Measurements from ENCODE around the gene ACBD5. TPM values are rescaled to one million over a fixed set of nuclear protein-coding genes. Genes with fewer than 3 reads are reported as not detected.
A peak's percentile ranks its signal among the peaks of the same experiment; 100 is the strongest.
"Not testable (repeated sequence)": the region's sequence is repeated elsewhere in the genome, so short reads cannot be mapped to it uniquely, and the experiment has no call there.

The ACBD5 gene
- total and polyA plus RNA-seq, 7 experiments from 2014 or later, result 6.9 to 22.2 (median 19.2) TPM

DNA sequence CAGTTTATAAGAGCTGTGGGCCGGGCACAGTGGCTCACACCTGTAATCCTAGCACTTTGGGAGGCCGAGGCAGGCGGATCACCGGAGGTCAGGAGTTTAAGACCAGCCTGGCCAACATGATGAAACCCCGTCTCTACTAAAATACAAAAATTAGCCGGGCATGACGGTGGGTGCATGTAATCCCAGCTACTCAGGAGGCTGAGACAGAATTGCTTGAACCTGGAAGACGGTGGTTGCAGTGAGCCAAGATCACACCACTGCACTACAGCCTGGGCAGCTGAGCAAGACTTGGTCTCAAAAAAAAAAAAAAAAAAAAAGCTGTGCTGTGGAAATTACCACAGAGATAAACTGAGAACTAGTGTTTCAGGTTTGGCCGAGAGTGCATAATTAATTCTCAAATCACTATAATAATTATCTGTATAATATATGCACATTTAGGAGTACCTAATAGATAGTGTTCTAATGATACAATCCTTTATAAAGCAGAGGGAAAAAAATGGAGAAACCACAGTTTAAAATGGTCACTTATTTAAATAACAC lies 3.9 kb downstream of the ACBD5 start:
- H3K4me3 ChIP-seq (ENCODE audit: low read length); H3K27ac Mint-ChIP-seq; H3K4me3 Mint-ChIP-seq; H3K9me3 ChIP-seq (ENCODE audit: control insufficient read depth in 2 of 3, low read length in 3 of 3); H3K36me3 ChIP-seq (ENCODE audit: control insufficient read depth in 2 of 3, insufficient read depth in 3 of 3, low read length in 3 of 3); DNase-seq; H3K27me3 ChIP-seq (ENCODE audit: control insufficient read depth in 2 of 2, insufficient read depth in 2 of 2, low read length in 2 of 2); ATAC-seq; H3K27me3 Mint-ChIP-seq; intact Hi-C loops (cut with micrococcal nuclease); H3K36me3 Mint-ChIP-seq; H3K9me3 Mint-ChIP-seq; H3K27ac ChIP-seq (ENCODE audit: low read depth, low read length): not testable (repeated sequence)
- ChIA-PET POLR2A (interaction anchor here (0.6 to 1.4 kb wide), 2 partner anchors 82 to 353 kb away, joined by 4 to 6 read pairs; partner anchors contain the start of gene YME1L1), CTCF (interaction anchor here (0.8 to 1.1 kb wide), 2 partner anchors 13 to 14 kb away, joined by 3 to 4 read pairs; no protein-coding TSS in a partner anchor)
- H3K4me1 Mint-ChIP-seq, result peaks cover 6 to 22% (median 16%) of the 10 kb centered on the region in 7 donors
- peaks cover 0 to 11% of the 10 kb centered on the region in 2 donors for H3K4me1 ChIP-seq (ENCODE audit: control insufficient read depth in 2 of 2, insufficient read depth in 2 of 2, low read length in 2 of 2)

DNA sequence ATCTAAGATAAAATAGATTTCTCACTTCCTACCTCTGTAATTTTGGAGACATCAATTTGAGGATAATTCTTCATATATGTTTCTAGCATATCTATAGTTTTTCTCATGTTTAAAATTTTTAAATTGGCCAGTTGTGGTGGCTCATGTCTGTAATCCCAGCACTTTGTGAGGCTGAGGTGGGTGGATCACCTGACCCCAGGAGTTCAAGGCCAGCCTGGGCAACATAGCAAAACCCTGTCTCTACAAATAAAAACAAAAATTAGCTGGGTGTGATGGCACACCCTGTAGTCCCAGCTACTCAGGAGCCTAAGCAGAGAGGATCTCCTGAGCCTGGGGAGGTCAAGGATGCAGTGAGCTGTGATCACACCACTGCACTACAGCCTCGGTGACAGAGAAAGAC lies 4.9 kb downstream of the ACBD5 start:
- no peak overlapping the region for H3K27ac Mint-ChIP-seq
- H3K36me3 Mint-ChIP-seq, result peaks cover 0 to 10% (median 7%) of the 10 kb centered on the region in 5 donors
- no peak overlapping the region for H3K4me3 Mint-ChIP-seq

DNA sequence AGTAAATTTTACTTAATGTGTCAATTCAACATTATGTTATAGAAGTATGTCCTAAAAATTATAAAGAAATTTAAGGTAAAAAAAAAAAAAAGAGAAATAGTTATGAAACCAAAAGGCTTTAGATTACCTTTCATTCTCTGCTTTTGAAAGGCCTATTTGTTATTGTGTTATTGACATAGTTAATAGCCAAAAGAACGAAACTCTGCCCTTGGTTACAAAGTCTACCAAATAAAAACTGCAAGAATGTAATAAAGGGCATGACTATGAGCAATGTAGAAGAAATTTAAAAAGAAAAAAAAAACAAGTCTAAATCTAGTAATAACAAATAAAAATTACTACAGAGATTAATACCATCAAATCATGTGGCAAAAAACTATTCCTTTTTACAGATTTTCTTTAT lies 10.6 kb downstream of the ACBD5 start:
- DNase-seq (no peak), ATAC-seq (no peak)
- Mint-ChIP-seq H3K36me3 (peaks cover 0 to 13% (median 8%) of the 10 kb centered on the region in 5 donors), H3K4me3 (no peak overlapping the region), H3K4me1 (peaks cover 8 to 14% (median 11%) of the 10 kb centered on the region in 7 donors), H3K27me3 (no peaks in the 10 kb centered on the region), H3K27ac (no peak overlapping the region), H3K9me3 (no peaks in the 10 kb centered on the region)
- Histone ChIP-seq H3K36me3 (ENCODE audit: control insufficient read depth in 2 of 3, insufficient read depth in 3 of 3, low read length in 3 of 3) (peaks cover 0 to 13% (median 6%) of the 10 kb centered on the region in 3 experiments), H3K4me3 (ENCODE audit: low read length) (no peak overlapping the region), H3K9me3 (ENCODE audit: control insufficient read depth in 2 of 3, low read length in 3 of 3) (no peaks in the 10 kb centered on the region), H3K4me1 (ENCODE audit: control insufficient read depth in 2 of 2, insufficient read depth in 2 of 2, low read length in 2 of 2) (peaks cover 0 to 22% of the 10 kb centered on the region in 2 donors), H3K27ac (ENCODE audit: low read depth, low read length) (no peak overlapping the region), H3K27me3 (ENCODE audit: control insufficient read depth in 2 of 2, insufficient read depth in 2 of 2, low read length in 2 of 2) (no peaks in the 10 kb centered on the region)
- intact Hi-C loops (cut with micrococcal nuclease), result no loop called here
- CTCF ChIA-PET, result no interaction called here
- POLR2A ChIA-PET, result no interaction called here

More for the DNA sequence above, 4.9 kb downstream of the ACBD5 start:
- ChIA-PET CTCF (interaction anchor here (1.1 to 1.3 kb wide), 4 partner anchors 12 to 125 kb away, joined by 4 to 13 read pairs (median 7); no protein-coding TSS in a partner anchor), POLR2A (interaction anchor here (0.6 to 1.3 kb wide), 2 partner anchors 81 to 352 kb away, joined by 4 to 6 read pairs; partner anchors contain the start of gene YME1L1)
- Histone ChIP-seq H3K4me3 (ENCODE audit: low read length) (no peak overlapping the region), H3K36me3 (ENCODE audit: control insufficient read depth in 2 of 3, insufficient read depth in 3 of 3, low read length in 3 of 3) (peaks cover 0 to 15% (median 0%) of the 10 kb centered on the region in 3 experiments), H3K4me1 (ENCODE audit: control insufficient read depth in 2 of 2, insufficient read depth in 2 of 2, low read length in 2 of 2) (peaks cover 0 to 11% of the 10 kb centered on the region in 2 donors), H3K27me3 (ENCODE audit: control insufficient read depth in 2 of 2, insufficient read depth in 2 of 2, low read length in 2 of 2) (no peaks in the 10 kb centered on the region), H3K27ac (ENCODE audit: low read depth, low read length) (no peak overlapping the region), H3K9me3 (ENCODE audit: control insufficient read depth in 2 of 3, low read length in 3 of 3) (no peaks in the 10 kb centered on the region)
- intact Hi-C loops (cut with micrococcal nuclease), result no loop called here
- Mint-ChIP-seq H3K27me3 (no peaks in the 10 kb centered on the region), H3K9me3 (no peaks in the 10 kb centered on the region), H3K4me1 (peaks cover 0 to 23% (median 16%) of the 10 kb centered on the region in 7 donors)
- ATAC-seq, result no peak
- no peak for DNase-seq

DNA sequence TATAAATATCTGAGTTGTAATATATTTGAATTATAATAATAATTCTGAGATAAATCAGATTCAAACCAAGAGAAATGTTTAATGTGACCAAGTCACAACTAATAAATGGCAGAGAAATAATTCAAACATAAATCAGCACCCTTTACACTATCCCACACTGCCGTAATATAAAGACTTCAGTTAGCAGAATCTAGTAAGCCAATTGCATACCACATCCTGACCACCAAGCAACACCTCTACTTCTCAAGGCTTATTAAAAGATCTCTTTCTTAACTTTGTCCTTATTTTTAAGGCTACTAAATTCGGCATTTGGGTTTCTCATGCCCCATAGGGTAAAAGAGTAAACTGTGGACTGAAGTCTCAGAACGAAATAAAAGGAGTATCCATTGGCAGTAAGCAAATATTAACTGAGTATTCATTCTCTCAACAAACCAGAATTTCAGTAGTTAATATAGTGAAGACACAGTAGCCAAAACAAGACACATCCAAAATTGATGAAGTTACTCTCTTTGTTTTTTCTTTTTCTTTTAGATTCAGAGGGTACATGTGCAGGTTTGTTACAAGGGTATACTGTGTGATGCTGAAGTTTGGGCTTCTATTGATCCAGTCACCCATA lies 14.8 kb downstream of the ACBD5 start:
- H3K36me3 Mint-ChIP-seq, result peaks cover 0 to 11% (median 1%) of the 10 kb centered on the region in 5 donors
- CTCF ChIA-PET, result interaction anchor here (2.5 to 3.8 kb wide), 3 partner anchors 60 to 134 kb away, joined by 9 to 27 read pairs (median 16); no protein-coding TSS in a partner anchor

DNA sequence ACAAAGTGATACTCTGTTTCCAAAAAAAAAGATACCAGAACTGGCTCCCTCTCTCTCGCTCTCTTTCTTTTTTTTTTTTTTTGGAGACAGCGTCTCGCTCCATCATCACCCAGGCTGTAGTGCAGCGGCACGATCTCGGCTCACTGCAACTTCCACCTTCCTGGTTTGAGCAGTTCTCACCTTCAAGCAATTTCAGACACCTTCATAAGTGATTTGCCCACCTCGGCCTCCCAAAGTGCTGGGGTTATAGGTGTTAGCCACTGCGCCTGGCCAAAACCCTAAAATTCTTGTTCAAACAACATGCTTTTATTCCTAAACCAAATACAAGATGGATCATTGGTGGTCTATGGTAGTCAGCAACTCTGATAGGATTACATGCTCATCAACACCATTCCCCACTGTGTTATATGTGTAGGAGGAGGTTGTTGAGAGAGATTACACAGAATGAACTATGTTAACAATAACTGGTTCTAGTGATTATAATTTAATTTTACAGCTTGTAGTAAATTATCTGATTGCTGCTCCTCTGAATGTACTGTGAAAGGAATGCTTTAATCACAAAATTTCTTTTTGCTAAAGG lies 15.5 kb downstream of the ACBD5 start:
- Histone ChIP-seq H3K27me3 (ENCODE audit: control insufficient read depth in 2 of 2, insufficient read depth in 2 of 2, low read length in 2 of 2) (no peaks in the 10 kb centered on the region), H3K36me3 (ENCODE audit: control insufficient read depth in 2 of 3, insufficient read depth in 3 of 3, low read length in 3 of 3) (peaks cover 0 to 21% (median 16%) of the 10 kb centered on the region in 3 experiments), H3K4me1 (ENCODE audit: control insufficient read depth in 2 of 2, insufficient read depth in 2 of 2, low read length in 2 of 2) (peaks cover 0 to 36% of the 10 kb centered on the region in 2 donors), H3K9me3 (ENCODE audit: control insufficient read depth in 2 of 3, low read length in 3 of 3) (no peaks in the 10 kb centered on the region), H3K27ac (ENCODE audit: low read depth, low read length) (no peak overlapping the region), H3K4me3 (ENCODE audit: low read length) (no peak overlapping the region)
- intact Hi-C loops (cut with micrococcal nuclease), result loop anchor here in 1 of 2 donors (2.0 kb wide), 2 partner anchors 16 to 28 kb away; no protein-coding TSS in a partner anchor
- Mint-ChIP-seq H3K27me3 (no peaks in the 10 kb centered on the region), H3K4me1 (peaks cover 8 to 20% (median 11%) of the 10 kb centered on the region in 7 donors), H3K27ac (peak overlapping the region in 1 of 9 donors; percentile 11), H3K9me3 (no peaks in the 10 kb centered on the region), H3K4me3 (peak overlapping the region in 1 of 10 donors; percentile 8), H3K36me3 (peaks cover 0 to 9% (median 0%) of the 10 kb centered on the region in 5 donors)
- ATAC-seq (peak; percentile 68), DNase-seq (no peak)
- POLR2A ChIA-PET, result no interaction called here
- CTCF ChIA-PET, result interaction anchor here (2.5 to 3.8 kb wide), 2 partner anchors 61 to 135 kb away, joined by 16 to 27 read pairs; no protein-coding TSS in a partner anchor

More for the DNA sequence above, 14.8 kb downstream of the ACBD5 start:
- Histone ChIP-seq H3K36me3 (ENCODE audit: control insufficient read depth in 2 of 3, insufficient read depth in 3 of 3, low read length in 3 of 3) (peaks cover 0 to 22% (median 16%) of the 10 kb centered on the region in 3 experiments), H3K4me3 (ENCODE audit: low read length) (no peak overlapping the region), H3K27ac (ENCODE audit: low read depth, low read length) (peak overlapping the region; percentile 29), H3K9me3 (ENCODE audit: control insufficient read depth in 2 of 3, low read length in 3 of 3) (no peaks in the 10 kb centered on the region), H3K27me3 (ENCODE audit: control insufficient read depth in 2 of 2, insufficient read depth in 2 of 2, low read length in 2 of 2) (no peaks in the 10 kb centered on the region), H3K4me1 (ENCODE audit: control insufficient read depth in 2 of 2, insufficient read depth in 2 of 2, low read length in 2 of 2) (peaks cover 0 to 36% of the 10 kb centered on the region in 2 donors)
- ATAC-seq (peak; percentile 73), DNase-seq (no peak)
- intact Hi-C loops (cut with micrococcal nuclease), result loop anchor here in 1 of 2 donors (2.0 kb wide), 2 partner anchors 17 to 27 kb away; no protein-coding TSS in a partner anchor
- H3K4me1 Mint-ChIP-seq, result peaks cover 8 to 20% (median 11%) of the 10 kb centered on the region in 7 donors
- POLR2A ChIA-PET, result no interaction called here
- no peaks in the 10 kb centered on the region for H3K9me3 Mint-ChIP-seq
- H3K4me3 Mint-ChIP-seq, result peak overlapping the region in 1 of 10 donors; percentile 37
- H3K27me3 Mint-ChIP-seq, result no peaks in the 10 kb centered on the region
- peak overlapping the region; percentile 3 to 80 (median 50) for H3K27ac Mint-ChIP-seq

DNA sequence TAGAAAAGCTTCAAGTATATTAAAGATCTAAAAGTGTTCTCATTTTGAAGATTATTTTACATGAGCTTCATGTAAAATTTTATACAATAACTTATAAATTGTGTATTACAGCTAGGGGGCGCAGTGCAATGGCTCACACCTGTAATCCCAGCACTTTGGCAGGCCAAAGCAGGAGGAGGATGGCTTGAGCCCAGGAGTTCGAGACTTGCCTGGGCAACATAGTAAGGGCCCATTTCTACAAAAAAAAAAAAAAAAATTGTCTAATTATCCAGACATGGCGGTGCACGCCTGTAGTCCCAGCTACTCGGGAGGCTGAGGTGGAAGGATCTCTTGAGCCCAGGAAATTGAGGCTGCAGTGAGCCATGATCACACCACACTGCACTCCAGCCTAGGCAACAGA lies 16.6 kb downstream of the ACBD5 start:
- peak overlapping the region in 1 of 9 donors; percentile 1 for H3K27ac Mint-ChIP-seq
- no peaks in the 10 kb centered on the region for H3K9me3 Mint-ChIP-seq
- H3K36me3 Mint-ChIP-seq, result peaks cover 3 to 15% (median 7%) of the 10 kb centered on the region in 5 donors
- H3K4me3 Mint-ChIP-seq, result no peak overlapping the region
- peak; percentile 71 for ATAC-seq
- Histone ChIP-seq H3K4me3 (ENCODE audit: low read length) (no peak overlapping the region), H3K4me1 (ENCODE audit: control insufficient read depth in 2 of 2, insufficient read depth in 2 of 2, low read length in 2 of 2) (peaks cover 0 to 36% of the 10 kb centered on the region in 2 donors), H3K36me3 (ENCODE audit: control insufficient read depth in 2 of 3, insufficient read depth in 3 of 3, low read length in 3 of 3) (peaks cover 4 to 27% (median 15%) of the 10 kb centered on the region in 3 experiments), H3K27me3 (ENCODE audit: control insufficient read depth in 2 of 2, insufficient read depth in 2 of 2, low read length in 2 of 2) (no peaks in the 10 kb centered on the region), H3K9me3 (ENCODE audit: control insufficient read depth in 2 of 3, low read length in 3 of 3) (no peaks in the 10 kb centered on the region), H3K27ac (ENCODE audit: low read depth, low read length) (no peak overlapping the region)
- H3K4me1 Mint-ChIP-seq, result peaks cover 8 to 20% (median 11%) of the 10 kb centered on the region in 7 donors
- DNase-seq, result peak in 7 of 9 donors; percentile 20 to 60 (median 44)
- ChIA-PET CTCF (interaction anchor here (0.6 to 3.8 kb wide), 17 partner anchors 11 to 250 kb away, joined by 3 to 27 read pairs (median 4); no protein-coding TSS in a partner anchor), POLR2A (interaction anchor here (0.6 to 1.2 kb wide), 4 partner anchors 14 to 611 kb away, joined by 3 to 5 read pairs (median 3); no protein-coding TSS in a partner anchor)
- H3K27me3 Mint-ChIP-seq, result no peaks in the 10 kb centered on the region
- intact Hi-C loops (cut with micrococcal nuclease), result loop anchor here (1.0 to 2.0 kb wide), 5 partner anchors 15 to 136 kb away; partner anchors contain the start of gene ACBD5 (in 2 of the 2)

All from naive thymus-derived CD4-positive, alpha-beta T cell (primary cell).